Mucosa of rectum (tissue), 2 donors: ENCODE results near the gene SLC4A1.

Experiments
- H3K27ac ChIP-seq, 2 donors: one replicate each; pipeline ENCODE4 v1.7.0; 2013; ENCODE audit warnings: inconsistent platforms in 2 of 2, low read depth in 2 of 2, low read length in 2 of 2
- H3K27me3 ChIP-seq, 2 donors: one replicate each; pipeline ENCODE4 v1.7.0; 2013; ENCODE audit warnings: low read length in 2 of 2; ENCODE audit not compliant: control insufficient read depth in 2 of 2, insufficient read depth in 2 of 2
- H3K36me3 ChIP-seq, 2 donors: one replicate each; pipeline ENCODE4 v1.7.0; 2013; ENCODE audit warnings: low read length in 2 of 2; ENCODE audit not compliant: control insufficient read depth in 2 of 2, insufficient read depth in 2 of 2
- H3K4me1 ChIP-seq, 2 donors: one replicate each; pipeline ENCODE4 v1.7.0; 2013; ENCODE audit warnings: low read length in 2 of 2, mild to moderate bottlenecking in 1 of 2; ENCODE audit not compliant: control insufficient read depth in 2 of 2, insufficient read depth in 2 of 2
- H3K4me3 ChIP-seq, 2 donors: one replicate each; pipeline ENCODE4 v1.7.0; 2013; ENCODE audit warnings: low read length in 2 of 2
- H3K9ac ChIP-seq, 2 donors: one replicate each; pipeline ENCODE4 v1.7.0; 2013; ENCODE audit warnings: low read length in 2 of 2, low read depth in 1 of 2, mild to moderate bottlenecking in 1 of 2
- H3K9me3 ChIP-seq, 2 donors: one replicate each; pipeline ENCODE4 v1.7.0; 2013; ENCODE audit warnings: low read length in 2 of 2; ENCODE audit not compliant: control insufficient read depth in 2 of 2
- donor health status: healthy.
- donor health status: Normal muscosa, but diverticular disease.

The SLC4A1 gene

DNA sequence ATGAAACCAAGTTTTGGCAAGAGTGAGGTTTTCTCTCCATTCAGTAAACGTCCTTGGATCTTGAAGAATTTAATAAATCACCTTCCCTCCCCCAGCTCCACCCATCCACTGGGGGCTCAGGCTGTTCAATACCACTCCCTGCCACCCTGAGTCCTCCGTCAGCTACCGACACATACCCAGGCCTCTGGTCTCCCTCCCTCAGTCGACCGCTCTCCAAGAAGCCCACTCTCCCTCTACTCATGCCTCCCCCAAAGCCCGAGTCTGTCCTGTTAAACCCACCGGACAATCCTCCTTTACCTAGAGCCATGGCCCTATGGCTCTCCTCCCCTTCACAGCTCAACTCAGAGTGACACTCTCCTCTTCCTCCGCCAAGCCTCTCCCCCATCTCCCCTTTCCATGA is 19.7 kb upstream of the SLC4A1 start:
- no peak overlapping the region for H3K27ac ChIP-seq
- no peaks in the 10 kb centered on the region for H3K4me1 ChIP-seq
- peaks cover 0 to 2% of the 10 kb centered on the region in 2 donors for H3K27me3 ChIP-seq
- no peaks in the 10 kb centered on the region for H3K9me3 ChIP-seq
- H3K9ac ChIP-seq, result no peak overlapping the region
- H3K36me3 ChIP-seq, result no peaks in the 10 kb centered on the region
- H3K4me3 ChIP-seq, result no peak overlapping the region

DNA sequence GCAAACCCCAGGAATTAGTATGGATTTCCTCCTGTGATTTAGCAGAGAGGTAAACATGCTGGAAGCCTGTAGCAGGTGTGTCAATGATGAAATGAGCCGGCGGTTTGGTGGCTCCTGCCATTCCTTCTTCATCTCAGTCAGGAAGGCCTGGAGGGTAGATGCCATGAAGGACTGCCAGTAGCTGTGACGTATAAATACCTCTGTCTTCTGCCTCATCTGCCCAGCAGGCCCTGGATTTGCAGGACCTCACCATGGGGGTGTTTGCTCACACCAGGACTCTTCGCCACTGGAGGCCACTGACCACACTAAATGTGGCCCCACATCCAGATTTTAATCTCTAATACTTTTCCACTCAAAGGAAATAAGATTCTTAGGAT is 16.1 kb upstream of the SLC4A1 start:
- H3K4me3 ChIP-seq, result no peak overlapping the region
- no peak overlapping the region for H3K9ac ChIP-seq
- no peak overlapping the region for H3K27ac ChIP-seq
- peaks cover 0 to 2% of the 10 kb centered on the region in 2 donors for H3K27me3 ChIP-seq
- H3K36me3 ChIP-seq, result no peaks in the 10 kb centered on the region
- peaks cover 10 to 11% of the 10 kb centered on the region in 2 donors for H3K4me1 ChIP-seq
- no peaks in the 10 kb centered on the region for H3K9me3 ChIP-seq

DNA sequence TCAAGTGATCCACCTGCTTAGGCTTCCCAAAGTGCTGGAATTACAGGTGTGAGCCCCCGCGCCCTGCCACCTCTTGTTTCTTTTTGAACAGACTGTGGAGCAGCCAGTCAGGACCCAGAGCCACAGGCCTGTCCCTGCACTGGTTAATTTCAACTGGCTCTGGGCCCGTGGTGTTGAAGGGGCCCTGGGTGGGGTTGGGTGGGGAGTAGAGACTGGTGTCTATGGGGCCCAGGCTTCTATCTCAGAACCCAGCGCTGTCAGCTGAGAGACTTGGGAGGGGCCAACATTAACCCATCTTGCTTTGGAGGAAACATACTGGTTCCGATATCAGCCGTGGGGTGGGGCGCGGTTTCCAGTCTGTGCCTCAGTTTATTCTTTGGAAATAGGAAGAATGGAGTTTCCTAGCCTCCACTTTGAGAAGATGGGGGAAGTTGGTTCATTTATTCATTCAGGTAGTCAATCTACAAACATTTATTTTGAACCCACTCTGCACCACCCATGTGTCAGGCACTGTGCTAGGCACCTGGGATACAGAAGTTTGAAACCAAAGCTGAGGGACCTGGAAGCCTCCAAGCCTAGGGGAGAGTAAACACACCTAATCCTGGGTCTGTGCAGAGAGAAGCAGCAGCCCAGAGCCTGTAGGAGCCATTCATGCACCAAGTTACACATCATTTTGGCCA is 15.5 kb upstream of the SLC4A1 start:
- Histone ChIP-seq H3K4me1 (peaks cover 10 to 11% of the 10 kb centered on the region in 2 donors), H3K36me3 (no peaks in the 10 kb centered on the region), H3K27me3 (peaks cover 0 to 2% of the 10 kb centered on the region in 2 donors), H3K9ac (no peak overlapping the region), H3K9me3 (no peaks in the 10 kb centered on the region), H3K27ac (no peak overlapping the region), H3K4me3 (no peak overlapping the region)

DNA sequence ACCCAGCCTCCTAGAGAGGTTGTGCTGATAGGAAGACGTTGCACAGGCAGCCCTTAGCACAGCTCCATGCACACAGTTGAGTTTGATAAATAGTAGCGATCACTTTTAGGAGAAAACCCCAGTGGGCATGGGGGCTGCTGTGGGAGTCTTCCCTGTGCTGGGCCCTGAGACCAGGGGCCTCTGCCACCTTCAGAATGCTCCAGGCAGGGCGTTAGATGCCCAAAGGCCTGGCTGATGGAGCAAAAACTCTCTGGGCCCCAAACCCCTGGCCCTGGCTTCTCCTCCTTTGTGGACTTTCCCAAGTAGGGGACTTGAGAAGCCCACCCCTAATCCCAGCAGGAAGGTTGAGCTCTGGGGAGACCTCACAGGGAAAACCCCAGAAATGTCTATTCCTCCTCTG is 14.3 kb upstream of the SLC4A1 start:
- H3K4me3 ChIP-seq, result no peak overlapping the region
- H3K4me1 ChIP-seq, result peaks cover 10 to 11% of the 10 kb centered on the region in 2 donors
- no peaks in the 10 kb centered on the region for H3K36me3 ChIP-seq
- no peak overlapping the region for H3K27ac ChIP-seq
- H3K9me3 ChIP-seq, result no peaks in the 10 kb centered on the region
- H3K9ac ChIP-seq, result no peak overlapping the region
- peaks cover 0 to 2% of the 10 kb centered on the region in 2 donors for H3K27me3 ChIP-seq

DNA sequence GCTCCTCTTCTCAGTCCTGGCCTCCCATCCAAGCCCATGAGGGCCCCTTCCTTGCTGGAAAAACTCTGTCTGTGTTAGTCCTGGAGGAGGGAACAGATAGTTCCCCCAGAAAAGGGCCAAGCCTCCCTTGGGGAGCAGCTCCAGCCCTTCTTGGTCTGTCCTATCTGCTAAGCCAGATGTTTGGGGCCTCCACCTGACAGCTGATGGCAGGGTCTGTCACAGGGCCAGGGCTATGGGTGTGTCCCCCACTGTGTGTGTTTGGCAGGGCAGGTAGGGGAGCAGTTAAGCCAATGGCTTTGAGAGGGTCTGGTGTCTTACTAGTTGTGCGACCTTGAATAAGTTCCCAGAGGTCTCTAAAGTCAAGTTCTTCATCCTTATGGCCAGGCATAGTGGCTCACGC is 13.6 kb upstream of the SLC4A1 start:
- Histone ChIP-seq H3K27me3 (peaks cover 0 to 2% of the 10 kb centered on the region in 2 donors), H3K4me3 (no peak overlapping the region), H3K27ac (no peak overlapping the region), H3K9ac (no peak overlapping the region), H3K4me1 (peaks cover 10 to 11% of the 10 kb centered on the region in 2 donors), H3K9me3 (no peaks in the 10 kb centered on the region), H3K36me3 (no peaks in the 10 kb centered on the region)

DNA sequence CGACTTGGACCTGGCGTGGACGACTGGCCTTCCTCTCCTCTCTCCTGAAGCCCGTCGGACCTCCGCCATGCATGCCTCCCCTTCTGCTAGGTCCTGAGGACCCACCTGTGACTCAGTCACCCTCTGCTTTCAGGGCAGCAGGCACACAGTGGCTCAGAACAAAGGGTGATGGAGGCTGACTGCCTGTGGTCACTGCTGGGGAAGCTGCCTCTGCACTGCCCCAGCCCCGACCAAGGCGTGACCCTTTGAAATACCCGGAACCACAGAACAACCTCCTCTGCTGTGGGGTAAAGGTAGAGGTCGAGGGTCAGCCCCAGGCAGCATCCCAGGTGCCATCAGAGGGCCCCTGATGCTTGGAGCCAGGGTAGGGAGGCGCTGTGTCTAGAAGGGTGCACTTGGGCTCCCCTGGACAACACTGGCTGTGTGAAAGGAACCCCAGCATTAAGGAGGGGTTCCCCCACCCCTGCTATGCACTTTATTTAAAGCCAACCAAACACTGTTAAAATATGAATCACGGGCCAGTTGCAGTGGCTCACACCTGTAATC is 12.5 kb upstream of the SLC4A1 start:
- Histone ChIP-seq H3K36me3 (no peaks in the 10 kb centered on the region), H3K27me3 (peaks cover 0 to 2% of the 10 kb centered on the region in 2 donors), H3K4me1 (peaks cover 10 to 11% of the 10 kb centered on the region in 2 donors), H3K9me3 (no peaks in the 10 kb centered on the region), H3K27ac (peak overlapping the region; percentile 46 to 72), H3K9ac (no peak overlapping the region), H3K4me3 (no peak overlapping the region)

DNA sequence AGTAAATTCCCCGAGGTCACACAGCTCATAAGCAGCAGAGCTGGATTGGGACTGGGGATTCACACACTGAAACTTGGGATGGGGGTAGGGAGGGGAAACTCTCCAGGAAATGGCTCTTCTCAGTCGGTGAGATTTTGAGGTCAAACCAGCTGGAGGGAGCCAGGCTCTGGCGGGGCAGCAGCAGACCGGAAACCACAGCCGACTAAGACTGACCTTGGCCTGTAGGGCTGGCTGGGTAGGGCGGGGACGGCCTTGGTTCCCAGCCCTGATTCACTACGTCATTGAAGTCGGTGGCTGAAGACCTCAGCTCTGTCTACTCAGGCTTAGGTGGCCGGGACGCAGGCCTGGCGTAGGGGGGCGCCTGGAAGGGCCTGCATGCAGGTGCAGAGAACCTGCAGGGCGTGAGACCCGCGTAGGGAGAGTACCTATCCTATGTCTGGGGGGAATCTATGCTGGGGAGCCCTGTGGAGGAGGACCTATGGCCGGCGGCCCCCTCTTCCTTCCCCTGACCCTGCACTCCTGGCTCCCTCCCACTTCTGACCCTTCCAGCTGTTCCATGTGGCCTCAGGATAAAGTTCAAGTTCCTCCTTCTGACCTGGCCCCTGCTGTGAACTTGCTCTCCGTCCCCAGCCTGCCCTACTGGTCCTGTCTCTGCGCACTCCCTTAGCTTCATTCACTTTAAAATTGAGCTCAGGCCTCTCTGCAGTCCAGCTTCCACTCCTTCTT is 11.9 kb upstream of the SLC4A1 start:
- Histone ChIP-seq H3K9ac (peak overlapping the region in 1 of 2 donors; percentile 58), H3K9me3 (no peaks in the 10 kb centered on the region), H3K27ac (peak overlapping the region; percentile 46 to 72), H3K27me3 (peaks cover 0 to 2% of the 10 kb centered on the region in 2 donors), H3K4me3 (no peak overlapping the region), H3K36me3 (no peaks in the 10 kb centered on the region), H3K4me1 (peaks cover 10 to 11% of the 10 kb centered on the region in 2 donors)

DNA sequence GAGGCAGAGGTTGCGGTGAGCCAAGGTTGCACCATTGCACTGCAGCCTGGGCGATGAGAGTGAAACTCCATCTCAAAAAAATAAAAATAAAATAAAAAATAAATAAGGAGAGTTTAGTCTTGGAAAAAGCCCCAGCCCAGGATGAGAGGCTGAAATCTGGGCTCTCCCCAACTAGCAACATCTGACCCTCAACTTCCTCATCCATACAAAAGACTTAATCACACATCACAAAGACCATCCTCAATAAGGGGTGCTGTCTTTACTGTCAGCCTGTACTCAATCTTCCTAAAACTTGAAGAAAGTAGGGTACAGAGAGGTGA is 11.4 kb upstream of the SLC4A1 start:
- no peaks in the 10 kb centered on the region for H3K9me3 ChIP-seq
- no peaks in the 10 kb centered on the region for H3K36me3 ChIP-seq
- H3K27me3 ChIP-seq, result peaks cover 0 to 2% of the 10 kb centered on the region in 2 donors
- H3K9ac ChIP-seq, result no peak overlapping the region
- H3K4me1 ChIP-seq, result peaks cover 10 to 11% of the 10 kb centered on the region in 2 donors
- H3K4me3 ChIP-seq, result no peak overlapping the region
- peak overlapping the region in 1 of 2 donors; percentile 72 for H3K27ac ChIP-seq

DNA sequence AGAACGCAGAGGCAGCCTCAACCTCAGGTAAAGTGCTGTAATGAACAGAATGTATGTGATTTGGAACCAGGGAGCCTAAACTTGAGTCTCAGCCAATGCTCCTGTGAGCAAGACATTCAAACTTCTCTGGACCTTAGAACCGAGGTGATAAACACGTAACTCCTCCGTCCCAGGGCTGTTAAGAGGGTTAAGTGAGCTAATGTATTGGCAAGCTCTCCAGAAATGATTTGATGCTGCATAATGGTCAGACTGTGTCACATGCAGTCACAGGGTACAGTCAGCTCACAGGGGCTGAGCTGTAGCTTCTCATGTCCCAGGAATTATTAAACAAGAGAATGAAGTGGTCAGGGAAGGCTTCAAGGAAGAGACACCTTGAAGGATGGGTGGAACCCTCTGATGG is 10.0 kb upstream of the SLC4A1 start:
- no peaks in the 10 kb centered on the region for H3K9me3 ChIP-seq
- no peak overlapping the region for H3K9ac ChIP-seq
- no peaks in the 10 kb centered on the region for H3K27me3 ChIP-seq
- H3K36me3 ChIP-seq, result no peaks in the 10 kb centered on the region
- peaks cover 10 to 11% of the 10 kb centered on the region in 2 donors for H3K4me1 ChIP-seq
- no peak overlapping the region for H3K4me3 ChIP-seq
- H3K27ac ChIP-seq, result no peak overlapping the region

DNA sequence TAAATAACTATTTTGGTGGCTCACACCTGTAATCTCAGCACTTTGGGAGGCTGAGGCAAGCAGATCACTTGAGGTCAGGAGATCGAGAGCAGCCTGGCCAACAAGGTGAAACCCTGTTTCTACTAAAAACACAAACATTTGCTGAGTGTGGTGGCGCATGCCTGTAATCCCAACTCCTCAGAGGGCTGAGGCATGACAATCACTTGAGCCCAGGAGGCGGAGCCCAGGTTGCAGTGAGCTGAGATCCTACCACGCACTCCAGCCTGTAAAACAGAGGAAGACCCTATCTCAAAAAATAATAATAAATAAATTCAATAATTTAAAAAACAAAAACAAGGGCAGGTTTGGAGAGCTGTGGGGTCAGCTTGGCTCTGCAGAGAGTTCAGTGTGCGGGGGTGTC is 5.7 kb upstream of the SLC4A1 start:
- Histone ChIP-seq H3K9ac (no peak overlapping the region), H3K27ac (no peak overlapping the region), H3K4me3 (no peak overlapping the region), H3K4me1 (no peaks in the 10 kb centered on the region), H3K9me3 (no peaks in the 10 kb centered on the region), H3K27me3 (peaks cover 0 to 5% of the 10 kb centered on the region in 2 donors), H3K36me3 (no peaks in the 10 kb centered on the region)
